Stimulated activated CD8-positive, alpha-beta memory T cell treated with anti-CD3 and anti-CD28 coated beads, Interleukin-12 subunit alpha, Interleukin-12 subunit beta, amount 100 ng/mL, for 4 hours (primary cell): Measurements from ENCODE around the gene C2CD4A.

Source experiments
- DNase-seq: peaks from one replicate; pipeline ENCODE4 v3.0.0-alpha.2; 2020; ENCODE audit warnings: low read depth

The C2CD4A gene

DNA sequence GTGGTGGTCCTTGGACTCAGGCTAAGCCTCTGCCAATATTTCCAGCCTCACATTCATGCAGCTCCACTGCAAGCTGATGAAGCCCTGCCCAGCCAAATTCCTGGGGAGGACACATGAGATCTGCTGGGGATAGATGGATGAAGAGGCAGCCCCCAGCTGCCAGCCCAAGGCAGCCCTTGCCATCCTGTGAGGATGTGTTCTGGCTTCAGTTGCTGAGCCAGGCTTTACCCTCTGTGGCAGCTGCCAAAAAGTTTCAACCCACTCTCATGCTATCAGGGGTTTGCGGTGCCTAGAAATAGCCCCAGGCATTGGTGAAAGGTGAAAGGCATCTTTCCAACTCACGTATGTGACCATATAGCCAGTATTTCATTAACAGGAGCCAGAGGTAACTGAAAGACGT is 37.6 kb downstream of the C2CD4A start:
- no peak for DNase-seq

DNA sequence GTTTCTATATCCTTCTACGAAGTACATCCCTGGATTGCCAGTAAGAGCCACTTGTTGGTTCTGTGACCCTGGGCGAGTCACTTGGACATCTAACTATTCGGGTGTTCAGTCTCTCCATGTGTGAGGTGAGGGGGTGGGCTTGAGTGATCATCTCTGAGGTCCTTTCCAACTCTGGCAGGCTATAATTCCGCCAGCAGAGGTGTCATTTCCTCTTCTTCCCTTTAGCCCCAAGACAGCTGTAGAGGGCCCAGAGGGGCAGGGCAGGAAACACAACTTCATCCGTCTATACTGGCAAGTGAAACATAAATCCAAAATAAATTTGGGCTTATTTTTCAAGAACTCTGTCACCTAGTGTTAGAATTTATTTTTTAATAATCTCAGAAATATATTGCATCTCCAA is 38.1 kb downstream of the C2CD4A start:
- DNase-seq = no peak

DNA sequence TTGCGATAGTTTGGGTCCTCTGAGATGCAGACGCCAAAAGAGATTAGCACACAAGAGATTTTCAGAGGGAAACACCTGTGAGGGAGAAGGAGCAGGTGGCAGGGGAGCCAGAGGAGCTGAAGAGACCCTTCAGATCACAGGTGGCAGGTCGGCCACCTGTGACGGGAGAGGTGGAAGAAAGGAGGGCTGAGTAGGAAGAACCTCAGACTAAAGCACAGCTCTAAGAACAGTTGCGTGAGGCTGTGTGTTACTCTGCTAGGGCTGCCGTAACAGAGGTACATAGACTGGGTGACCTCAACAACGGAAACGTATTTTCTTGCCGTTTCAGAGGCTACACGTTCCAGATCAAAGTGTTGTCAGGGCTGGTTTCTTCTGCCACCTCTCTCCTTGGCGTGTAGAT is 38.5 kb downstream of the C2CD4A start:
- DNase-seq = no peak

DNA sequence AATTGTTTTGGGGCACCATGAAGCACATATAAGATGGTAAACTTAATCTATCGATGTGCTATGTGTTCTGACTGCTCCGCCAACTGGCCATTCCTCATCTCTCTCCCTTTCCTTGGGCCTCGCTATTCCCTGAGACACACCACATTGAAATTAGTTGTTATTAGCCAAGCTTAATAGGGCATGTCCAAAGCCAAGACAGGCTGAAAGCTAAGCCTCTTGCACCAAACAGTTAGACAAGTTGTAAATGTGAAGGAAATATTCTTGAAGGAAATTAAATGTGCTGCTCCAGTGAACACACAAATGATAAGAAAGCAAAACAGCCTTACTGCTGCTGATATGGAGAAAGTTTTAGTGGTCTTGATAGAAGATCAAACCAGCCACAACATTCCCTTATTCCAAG is 39.3 kb downstream of the C2CD4A start:
- no peak for DNase-seq

DNA sequence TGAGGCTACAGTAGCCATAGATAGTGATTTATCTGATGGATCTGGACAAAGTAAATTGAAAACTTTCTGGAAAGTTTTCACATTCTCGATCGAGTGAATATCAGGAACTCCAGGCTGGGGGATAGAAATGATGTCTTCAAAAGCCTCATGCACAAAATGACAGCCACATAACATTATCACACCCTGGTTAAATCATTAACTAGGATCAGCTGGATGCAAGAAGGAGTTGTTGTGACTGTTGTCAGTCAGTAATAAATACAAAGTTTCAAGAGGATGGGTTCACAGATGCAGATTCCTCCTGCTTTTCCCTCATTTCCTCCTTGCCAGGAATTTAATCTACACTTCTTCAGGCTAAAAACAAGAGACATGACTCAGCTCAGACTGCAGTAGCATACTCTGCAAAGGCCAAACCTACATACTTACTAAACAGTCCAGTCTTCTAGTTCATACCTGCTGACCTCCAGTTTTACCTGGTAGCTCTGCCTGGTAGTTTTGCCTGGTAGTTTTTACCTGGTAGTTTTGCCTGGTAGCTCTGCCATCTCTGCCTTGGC is 40.9 kb downstream of the C2CD4A start:
- no peak for DNase-seq

DNA sequence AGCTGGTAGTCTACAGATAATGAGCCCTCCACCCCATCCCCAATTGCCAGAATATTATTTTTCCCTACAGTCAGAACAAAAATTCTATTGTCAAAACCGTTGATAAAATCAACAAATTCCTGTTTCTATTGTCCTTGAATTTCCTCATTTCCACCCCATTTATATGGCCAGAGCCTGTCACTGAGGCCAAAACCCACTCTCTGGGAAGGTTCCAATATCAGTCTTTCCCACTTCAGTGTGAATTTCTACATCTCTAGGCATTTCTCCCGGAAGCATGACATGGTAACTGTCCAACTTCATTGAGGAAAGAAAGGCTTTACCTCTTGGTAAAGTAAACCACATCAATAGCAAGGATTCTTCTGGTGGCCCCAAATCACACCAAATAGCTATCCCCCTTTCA is 41.6 kb downstream of the C2CD4A start:
- DNase-seq = no peak

DNA sequence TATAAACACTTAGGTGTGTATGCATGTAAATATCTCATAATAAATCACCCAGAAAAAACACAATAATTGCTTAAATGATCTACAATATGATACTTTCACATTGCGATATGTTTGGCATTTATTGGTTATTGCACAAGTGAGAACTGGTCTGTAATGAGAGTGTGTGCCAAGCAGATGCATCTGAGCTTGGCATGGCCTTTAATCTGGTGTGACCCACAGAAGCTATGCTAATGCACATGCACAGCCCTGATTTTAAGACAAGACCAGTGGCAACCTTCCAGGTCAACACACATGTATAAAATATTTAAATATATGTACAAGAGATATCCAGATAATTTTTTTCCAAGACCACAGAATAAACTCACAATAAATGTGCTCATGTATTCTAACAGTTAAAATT is 42.7 kb downstream of the C2CD4A start:
- no peak for DNase-seq

DNA sequence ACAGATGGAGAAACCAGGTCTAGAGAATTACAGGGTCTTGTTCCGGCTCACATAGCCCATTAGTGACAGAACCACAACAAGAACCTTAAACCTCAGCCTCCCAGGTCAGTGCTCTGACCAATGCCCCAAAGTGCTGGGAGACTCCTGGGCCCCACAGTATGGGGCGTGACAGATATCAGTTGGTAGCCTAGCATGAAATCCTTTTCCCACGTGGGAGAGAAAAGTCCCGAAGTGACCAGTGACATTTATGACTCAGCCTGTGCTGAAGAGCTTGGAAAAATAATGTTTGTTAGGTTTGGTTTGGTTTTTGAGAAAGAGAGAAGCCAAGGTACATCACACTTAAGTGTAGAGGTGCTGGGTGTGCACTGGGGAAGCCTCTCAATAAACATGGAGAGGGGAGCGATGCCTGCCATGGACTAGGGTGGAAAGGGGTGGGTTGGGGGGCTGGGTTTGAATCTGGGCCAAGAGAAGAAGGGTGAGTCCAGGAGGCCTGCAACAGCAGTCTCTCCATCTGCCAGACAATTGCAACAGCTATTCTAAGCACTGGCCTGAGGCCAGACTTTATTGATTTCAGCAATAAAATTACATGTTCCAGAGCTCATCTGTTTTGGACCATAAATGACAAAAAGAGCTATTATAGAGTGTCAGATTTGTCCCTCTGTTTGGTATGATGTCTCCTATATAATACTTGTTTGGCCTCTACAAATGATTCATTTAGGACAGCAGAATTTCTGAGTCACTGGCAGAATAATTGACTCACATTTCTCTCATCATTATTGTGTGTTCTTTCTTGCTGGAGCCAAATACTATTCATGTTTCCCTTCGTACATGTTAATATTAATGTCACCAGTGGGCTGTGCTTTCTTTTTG is 43.4 kb downstream of the C2CD4A start:
- no peak for DNase-seq

DNA sequence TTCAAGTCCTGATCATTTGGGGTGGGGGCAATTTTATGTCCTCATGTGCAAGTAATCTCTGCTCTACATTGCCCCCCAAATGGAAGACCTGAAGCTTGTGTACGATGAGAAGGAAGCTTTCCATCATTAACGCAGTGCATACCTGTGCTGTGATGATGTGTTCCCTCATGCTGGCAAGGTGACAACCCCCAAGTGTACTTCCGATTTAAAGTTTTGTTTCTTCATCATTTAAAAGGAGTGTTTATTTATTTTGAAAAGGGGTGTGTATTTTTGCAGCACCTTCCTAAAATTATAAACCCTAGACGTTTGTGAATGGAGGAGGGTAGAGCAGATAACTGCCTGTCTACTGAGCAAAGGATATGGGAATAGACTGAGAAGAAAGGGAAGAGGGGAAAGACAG is 45.3 kb downstream of the C2CD4A start:
- no peak for DNase-seq

DNA sequence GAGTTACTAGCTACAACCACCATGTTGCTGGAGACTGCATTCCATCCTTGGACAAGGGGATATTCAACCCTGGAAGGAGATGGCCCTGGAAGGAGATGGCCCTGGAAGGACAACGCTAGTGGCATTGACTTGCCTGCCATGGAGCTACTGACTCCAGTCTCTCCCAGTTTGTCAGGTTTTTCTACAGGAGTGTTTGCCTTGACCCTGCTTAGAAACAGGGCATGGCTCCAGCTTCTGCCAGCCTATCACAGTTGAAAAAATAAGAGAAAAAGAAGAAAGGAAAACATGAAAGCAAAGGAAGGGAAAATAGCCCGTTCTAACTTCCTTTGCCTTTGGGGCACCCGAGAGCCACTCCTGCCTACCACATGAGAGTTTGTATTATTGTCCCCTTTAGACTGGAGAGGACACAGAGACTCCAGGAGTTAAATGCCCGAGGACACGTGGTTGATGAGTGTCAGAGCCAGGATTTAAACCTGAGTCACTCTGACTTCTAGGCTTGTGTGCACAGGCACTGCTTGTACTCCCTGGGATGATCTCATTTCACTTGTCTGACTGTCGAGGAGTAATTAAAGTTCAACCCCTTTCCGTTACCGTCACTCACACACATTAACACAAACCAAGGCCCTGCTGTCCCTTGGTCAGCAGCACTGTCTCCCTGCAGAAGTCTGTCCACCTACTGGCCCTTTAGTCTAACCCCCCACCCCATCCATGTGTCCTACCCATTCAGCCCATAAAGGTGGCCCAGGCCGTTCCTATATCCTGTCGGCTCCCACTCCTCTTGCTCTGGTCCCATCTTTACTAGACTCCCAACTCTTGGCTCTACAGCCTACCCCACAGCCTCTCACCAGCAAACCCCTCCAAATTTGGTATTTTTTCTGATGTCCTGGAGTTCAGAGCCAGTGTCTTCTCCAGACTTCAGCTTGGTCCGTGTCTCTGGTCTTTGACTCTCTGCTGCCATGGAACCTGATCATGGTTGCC is 46.1 kb downstream of the C2CD4A start:
- no peak for DNase-seq

DNA sequence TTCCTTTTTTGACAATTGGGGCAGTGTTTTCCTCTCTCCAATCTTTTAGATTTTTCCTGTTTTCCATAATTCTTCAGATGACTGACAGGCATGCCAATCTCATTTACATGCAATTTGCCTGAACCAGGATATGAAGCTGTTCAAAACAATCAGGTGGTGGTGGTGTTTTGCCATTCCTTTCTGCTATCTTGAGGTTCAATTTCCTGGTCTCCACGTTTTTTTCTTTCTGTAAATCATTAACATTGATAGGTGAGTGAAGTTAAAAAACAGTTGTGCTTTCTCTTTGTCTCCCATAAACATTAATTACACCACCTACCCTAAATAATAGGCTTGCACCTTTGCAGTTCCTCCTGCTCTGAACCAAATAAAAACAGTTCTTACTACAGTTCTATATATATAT is 49.1 kb downstream of the C2CD4A start:
- no peak for DNase-seq

DNA sequence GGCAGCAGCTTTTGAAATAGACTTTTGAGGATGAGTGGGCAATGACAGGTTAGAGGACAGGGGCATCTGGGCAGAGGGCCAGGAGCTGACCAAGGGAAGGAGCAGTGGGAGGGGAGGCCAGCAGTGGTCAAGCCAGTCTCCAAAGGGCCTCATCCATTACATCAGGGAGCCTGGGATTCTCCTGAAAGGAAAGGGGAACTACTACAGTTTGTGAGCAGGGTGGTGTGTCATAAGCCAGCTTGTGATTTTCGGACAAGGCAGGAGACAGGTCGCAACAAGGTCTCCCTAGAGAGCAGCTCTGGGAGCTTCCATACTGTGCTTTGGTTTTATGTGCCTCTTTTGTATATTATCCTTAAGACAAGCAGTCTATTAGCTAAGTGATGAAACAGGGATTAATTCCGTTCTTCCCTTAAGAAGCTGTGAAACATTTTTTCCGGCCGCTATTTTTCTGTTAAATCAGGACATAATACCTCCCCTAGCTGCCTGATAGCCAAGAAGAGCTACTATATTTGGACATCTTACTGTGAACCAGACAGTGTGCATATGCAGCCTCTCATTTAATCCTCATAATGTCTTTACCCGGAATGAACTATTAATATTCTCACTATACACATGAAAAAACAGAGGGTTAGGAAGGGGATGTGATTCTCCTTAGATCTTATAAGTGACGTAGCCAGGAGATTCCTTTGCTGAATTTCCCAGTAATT is 51.9 kb downstream of the C2CD4A start:
- DNase-seq = no peak

DNA sequence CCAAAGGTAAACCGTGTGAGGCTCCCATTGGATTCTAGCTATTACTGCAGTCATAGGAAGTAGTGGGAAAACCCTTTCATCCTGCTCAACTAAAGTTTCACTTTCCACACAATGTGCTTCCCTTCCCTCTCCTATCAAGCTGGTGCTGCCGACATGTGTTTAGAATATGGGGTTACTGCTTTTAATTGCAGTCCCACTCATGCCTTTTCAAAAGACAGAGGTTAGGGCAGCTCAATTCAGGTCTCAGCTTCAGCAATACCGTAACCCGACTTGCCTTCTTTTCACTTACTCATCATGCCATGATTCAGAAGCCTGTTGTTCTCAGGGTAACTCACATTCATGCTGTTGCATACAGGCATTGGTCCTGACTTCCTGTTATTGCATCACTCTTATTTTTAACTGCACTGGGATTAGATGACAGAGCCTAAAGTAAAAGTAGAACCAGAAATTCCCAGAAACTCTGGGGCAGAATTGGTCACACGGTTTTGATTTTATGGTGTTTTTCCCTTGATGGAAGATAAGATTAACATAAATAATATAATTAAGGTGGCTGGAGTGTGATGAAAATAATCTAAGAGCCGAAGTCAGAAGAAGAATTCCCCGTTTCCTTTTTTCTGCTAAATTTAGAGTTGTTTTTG is 52.6 kb downstream of the C2CD4A start:
- DNase-seq = no peak

DNA sequence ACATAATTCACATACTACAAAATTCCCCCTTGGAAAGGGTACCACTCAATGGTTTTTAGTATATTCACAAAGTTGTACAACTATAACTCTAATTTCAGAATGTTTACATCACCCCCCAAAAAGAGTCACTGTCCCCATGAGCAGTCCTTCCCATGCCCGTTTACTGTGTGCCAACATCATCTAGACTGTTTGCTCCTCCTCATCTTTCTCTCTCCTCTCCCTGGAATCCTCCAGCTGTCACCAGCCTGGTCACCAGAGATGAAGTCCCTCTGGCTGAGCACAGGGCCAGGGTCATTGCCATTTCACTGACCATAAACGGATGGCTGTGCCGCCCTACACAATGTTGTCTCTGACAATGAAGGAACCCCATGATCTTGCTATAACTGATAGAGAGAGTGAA is 53.1 kb downstream of the C2CD4A start:
- DNase-seq = no peak
